ENCODE results near the gene SNX8. TPM values are rescaled to one million over a fixed set of nuclear protein-coding genes. Genes with fewer than 3 reads are reported as not detected.

Gene SNX8
- total RNA-seq, 1 donor from 2014 or later, result 41.5 TPM

DNA sequence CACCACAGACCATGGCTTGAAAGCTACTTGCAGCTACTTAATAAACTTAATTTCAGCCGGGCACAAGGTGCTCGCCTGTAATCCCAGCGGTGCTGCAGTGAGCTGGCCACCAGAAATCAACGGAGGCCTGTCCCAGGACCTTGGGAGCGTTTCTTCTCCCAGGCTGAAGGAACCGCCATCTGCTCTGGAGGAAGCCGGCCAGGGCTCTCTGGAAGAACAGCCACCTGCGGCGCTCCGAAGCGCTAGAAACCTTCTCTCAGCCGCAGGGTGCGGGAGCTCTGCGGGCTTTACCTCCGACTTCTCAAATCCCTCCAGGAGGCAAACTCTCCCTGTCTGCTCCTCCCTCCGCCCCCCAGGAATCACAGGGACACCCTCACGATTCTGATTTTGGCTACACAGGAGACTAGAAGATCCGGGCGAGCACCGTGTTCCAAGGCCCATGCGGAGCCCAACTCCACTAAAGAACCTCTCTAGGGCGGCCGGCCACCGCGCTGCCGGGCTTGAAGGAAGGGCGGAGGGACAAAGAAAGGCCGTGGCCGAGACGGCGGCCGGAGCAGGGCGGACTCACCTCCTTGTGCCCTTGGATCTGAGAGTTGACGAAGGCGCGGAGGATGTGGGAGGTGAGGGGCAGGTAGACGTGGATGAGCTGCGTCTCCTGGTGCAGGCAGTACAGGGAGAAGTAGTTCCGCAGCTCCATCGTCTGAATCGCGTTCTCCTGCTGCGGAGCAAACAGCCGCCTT lies 57.8 kb downstream of the SNX8 start:
- H3K27me3 Mint-ChIP-seq (ENCODE audit: unreplicated experiment), result no peaks in the 10 kb centered on the region
- no peaks in the 10 kb centered on the region for H3K4me1 Mint-ChIP-seq (ENCODE audit: unreplicated experiment)
- H3K36me3 Mint-ChIP-seq (ENCODE audit: unreplicated experiment), result peaks cover 8% of the 10 kb centered on the region
- H3K9me3 Mint-ChIP-seq (ENCODE audit: unreplicated experiment), result no peaks in the 10 kb centered on the region
- no peak for DNase-seq (ENCODE audit: extremely low spot score, unreplicated experiment)
- no peak overlapping the region for H3K27ac Mint-ChIP-seq (ENCODE audit: unreplicated experiment)
- TF ChIP-seq, protein P1, sequence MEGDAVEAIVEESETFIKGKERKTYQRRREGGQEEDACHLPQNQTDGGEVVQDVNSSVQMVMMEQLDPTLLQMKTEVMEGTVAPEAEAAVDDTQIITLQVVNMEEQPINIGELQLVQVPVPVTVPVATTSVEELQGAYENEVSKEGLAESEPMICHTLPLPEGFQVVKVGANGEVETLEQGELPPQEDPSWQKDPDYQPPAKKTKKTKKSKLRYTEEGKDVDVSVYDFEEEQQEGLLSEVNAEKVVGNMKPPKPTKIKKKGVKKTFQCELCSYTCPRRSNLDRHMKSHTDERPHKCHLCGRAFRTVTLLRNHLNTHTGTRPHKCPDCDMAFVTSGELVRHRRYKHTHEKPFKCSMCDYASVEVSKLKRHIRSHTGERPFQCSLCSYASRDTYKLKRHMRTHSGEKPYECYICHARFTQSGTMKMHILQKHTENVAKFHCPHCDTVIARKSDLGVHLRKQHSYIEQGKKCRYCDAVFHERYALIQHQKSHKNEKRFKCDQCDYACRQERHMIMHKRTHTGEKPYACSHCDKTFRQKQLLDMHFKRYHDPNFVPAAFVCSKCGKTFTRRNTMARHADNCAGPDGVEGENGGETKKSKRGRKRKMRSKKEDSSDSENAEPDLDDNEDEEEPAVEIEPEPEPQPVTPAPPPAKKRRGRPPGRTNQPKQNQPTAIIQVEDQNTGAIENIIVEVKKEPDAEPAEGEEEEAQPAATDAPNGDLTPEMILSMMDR (IDR thresholded peaks at IDR 0.05), result no peak
- H3K4me3 Mint-ChIP-seq (ENCODE audit: unreplicated experiment), result no peak overlapping the region

DNA sequence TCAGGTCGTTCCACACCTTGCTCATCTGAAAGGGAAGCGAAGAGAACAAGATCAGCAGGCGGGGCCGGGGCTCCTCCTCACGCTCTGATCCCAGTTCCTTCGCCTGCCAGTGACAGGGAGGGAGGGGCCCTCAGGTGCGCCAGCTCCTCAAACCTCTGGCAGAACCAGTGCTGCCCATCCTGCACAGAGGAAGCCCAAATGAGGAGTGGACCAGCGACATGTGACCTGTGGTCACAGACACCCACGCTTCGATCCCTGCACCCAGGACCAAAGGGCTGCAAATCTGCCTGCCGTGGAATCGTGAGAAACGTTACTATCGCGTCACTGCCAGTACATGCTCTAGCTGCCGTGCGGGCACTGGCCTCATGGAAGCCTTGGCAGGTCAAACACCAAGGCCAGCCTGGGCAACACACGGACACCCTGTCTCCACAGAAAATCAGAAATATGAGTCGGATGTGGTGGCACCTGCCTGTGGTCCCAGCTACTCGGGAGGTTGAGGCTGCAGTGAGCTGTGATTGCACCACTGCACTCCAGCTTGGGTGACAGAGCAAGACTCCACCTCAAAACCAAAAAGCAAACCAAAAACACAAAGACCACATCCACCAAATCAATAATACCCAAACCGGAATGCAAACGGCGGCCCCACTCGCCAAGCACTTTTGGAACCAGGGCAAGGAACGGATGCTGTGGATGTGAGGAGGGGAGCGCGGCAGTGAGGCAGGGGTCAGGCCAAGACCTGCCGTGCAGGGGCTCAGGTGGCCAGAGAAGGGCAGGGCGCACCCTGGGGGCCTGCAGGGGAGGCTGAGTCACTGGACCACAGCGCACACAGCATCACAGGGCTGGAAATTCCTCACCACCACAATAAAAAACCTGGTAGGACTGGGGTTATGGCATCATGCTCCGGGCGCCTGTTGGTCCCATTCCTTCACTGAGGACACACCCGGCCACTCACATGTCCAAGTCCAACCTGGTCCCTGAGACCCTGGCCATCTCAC lies 58.8 kb downstream of the SNX8 start:
- no peak for DNase-seq (ENCODE audit: extremely low spot score, unreplicated experiment)
- no peak overlapping the region for H3K27ac Mint-ChIP-seq (ENCODE audit: unreplicated experiment)

DNA sequence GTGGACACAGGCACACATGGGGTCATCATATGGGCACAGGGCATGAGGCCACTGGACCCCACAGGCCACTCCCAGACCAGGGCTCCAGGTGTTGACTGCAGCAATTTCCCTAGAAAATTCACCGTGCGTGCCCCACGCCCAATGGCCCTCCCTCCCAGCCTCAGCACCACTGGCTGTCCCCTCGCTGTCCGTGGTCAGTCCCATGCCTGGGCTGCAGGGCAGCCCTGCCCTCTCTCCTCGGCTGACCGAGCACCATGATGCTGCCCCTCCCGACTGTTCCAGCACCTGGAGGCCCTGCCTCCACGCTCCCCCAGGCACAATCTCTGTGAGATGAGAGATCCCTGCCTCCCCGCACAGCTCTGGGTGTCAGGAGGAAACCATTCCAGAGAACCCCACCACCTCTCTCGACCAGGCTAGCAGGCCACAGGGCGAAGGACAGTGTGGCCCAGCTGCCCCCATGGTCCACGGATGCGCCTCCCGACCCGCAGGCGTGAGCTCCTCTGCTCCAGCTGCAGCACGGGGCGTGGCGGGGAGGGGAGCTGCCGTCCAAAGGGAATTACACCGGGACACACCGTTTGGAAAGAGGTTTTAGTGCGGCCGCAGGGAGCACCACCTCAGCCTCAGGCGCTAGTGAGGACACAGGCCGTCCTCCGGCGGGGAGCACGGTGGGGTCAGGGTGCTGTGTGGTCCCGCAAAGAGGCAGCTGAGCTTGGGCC lies 59.7 kb downstream of the SNX8 start:
- Mint-ChIP-seq H3K27me3 (ENCODE audit: unreplicated experiment) (no peaks in the 10 kb centered on the region), H3K27ac (ENCODE audit: unreplicated experiment) (no peak overlapping the region), H3K4me1 (ENCODE audit: unreplicated experiment) (peaks cover 7% of the 10 kb centered on the region), H3K36me3 (ENCODE audit: unreplicated experiment) (peaks cover 3% of the 10 kb centered on the region), H3K9me3 (ENCODE audit: unreplicated experiment) (no peaks in the 10 kb centered on the region), H3K4me3 (ENCODE audit: unreplicated experiment) (no peak overlapping the region)
- no peak for DNase-seq (ENCODE audit: extremely low spot score, unreplicated experiment)
- TF ChIP-seq, protein P1 (IDR thresholded peaks at IDR 0.05), result no peak

More for the DNA sequence above, 58.8 kb downstream of the SNX8 start:
- Mint-ChIP-seq H3K36me3 (ENCODE audit: unreplicated experiment) (peaks cover 5% of the 10 kb centered on the region), H3K4me1 (ENCODE audit: unreplicated experiment) (peaks cover 2% of the 10 kb centered on the region), H3K4me3 (ENCODE audit: unreplicated experiment) (no peak overlapping the region), H3K27me3 (ENCODE audit: unreplicated experiment) (no peaks in the 10 kb centered on the region), H3K9me3 (ENCODE audit: unreplicated experiment) (no peaks in the 10 kb centered on the region)
- TF ChIP-seq, protein P1 (IDR thresholded peaks at IDR 0.05), result no peak

DNA sequence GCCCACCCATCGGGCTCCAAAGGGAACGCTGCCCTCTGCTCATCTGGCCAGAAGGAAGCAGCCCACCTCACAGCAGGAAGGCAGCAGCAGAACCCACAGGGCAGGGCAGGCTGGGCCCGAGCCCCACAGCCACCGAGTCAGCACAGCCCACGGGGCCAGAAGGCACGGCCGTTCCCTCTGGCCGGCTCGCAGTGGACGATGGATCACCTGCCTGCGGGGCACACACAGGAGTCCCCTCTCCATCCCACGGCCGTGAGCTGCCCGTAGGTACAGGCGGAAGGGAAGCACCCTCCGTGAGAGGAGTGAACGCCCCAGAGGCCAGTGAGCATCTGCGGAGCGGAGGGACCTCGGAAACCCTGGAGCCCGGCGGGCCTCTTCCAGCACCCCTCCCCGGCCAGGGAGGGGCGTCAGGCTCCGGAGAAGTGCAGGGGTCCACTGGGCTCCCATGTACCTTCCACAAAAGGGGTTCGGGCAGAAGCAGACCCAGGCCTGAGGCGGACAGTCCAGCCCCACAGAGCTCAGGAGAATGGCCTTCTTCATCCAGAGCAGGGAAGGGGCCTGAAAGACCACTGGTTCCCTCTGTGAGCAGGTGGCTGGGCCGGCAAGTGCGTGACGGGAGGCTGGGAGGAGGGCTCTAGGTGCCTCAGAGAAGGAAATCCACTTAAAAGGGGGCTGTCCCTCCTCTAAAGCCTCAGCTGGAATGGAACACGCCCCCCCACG lies 60.6 kb downstream of the SNX8 start:
- Mint-ChIP-seq H3K4me1 (ENCODE audit: unreplicated experiment) (peaks cover 16% of the 10 kb centered on the region), H3K4me3 (ENCODE audit: unreplicated experiment) (no peak overlapping the region), H3K27me3 (ENCODE audit: unreplicated experiment) (no peaks in the 10 kb centered on the region), H3K36me3 (ENCODE audit: unreplicated experiment) (peaks cover 3% of the 10 kb centered on the region), H3K9me3 (ENCODE audit: unreplicated experiment) (no peaks in the 10 kb centered on the region), H3K27ac (ENCODE audit: unreplicated experiment) (no peak overlapping the region)
- no peak for DNase-seq (ENCODE audit: extremely low spot score, unreplicated experiment)
- TF ChIP-seq, protein P1 (IDR thresholded peaks at IDR 0.05), result no peak
